Measurements from ENCODE around the gene CLDN25. TPM values are rescaled to one million over a fixed set of nuclear protein-coding genes. Genes with fewer than 3 reads are reported as not detected.
A peak's percentile ranks its signal among the peaks of the same experiment; 100 is the strongest.

CLDN25 gene
- total RNA-seq, 1 experiment from 2014 or later = not detected

DNA sequence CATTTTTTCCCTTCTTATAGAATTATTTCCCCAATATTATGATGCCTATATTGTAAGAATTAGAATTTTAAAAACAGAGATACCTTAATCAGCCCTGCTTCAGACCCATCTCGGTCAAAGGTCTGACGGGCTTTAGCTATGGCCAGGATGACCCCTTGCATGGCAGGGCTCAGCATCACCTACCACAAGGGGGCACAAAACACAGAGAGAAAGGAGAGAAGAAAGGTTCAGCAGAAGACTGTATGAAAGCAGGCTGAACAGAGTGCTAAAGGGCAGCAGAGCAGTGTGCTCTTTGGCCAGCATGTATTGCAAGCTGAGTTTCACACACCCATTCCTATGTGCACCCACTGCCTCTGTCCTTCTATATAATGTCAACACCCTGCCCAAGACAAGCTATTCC is 26.8 kb downstream of the CLDN25 start:
- H3K4me1 Mint-ChIP-seq = no peaks in the 10 kb centered on the region
- DNase-seq = peak; percentile 68

More for the DNA sequence above, 26.8 kb downstream of the CLDN25 start:
- Mint-ChIP-seq H3K9me3 (no peaks in the 10 kb centered on the region), H3K36me3 (ENCODE audit: insufficient read depth in 1 of 3, low read depth in 3 of 3) (peaks cover 44 to 95% (median 74%) of the 10 kb centered on the region in 3 experiments; a peak in 6 of 7 replicates), H3K27me3 (ENCODE audit: low read depth) (no peaks in the 10 kb centered on the region), H3K27ac (no peak overlapping the region), H3K4me3 (no peak overlapping the region; a peak in 1 of 5 replicates)
- H4K8ac ChIP-seq (replicated peaks; ENCODE audit: insufficient read length, low read depth, low read length) = no peak overlapping the region
- H3K23ac ChIP-seq (ENCODE audit: insufficient read length, low read depth, low read length) = no peak overlapping the region
- no peak overlapping the region for H3K9ac ChIP-seq (ENCODE audit: extremely low read depth, insufficient read length, low read length)
- no peak overlapping the region for H4K5ac ChIP-seq (ENCODE audit: insufficient read length, low read depth, low read length)
- H3K27ac ChIP-seq (ENCODE audit: insufficient read length, low read depth, low read length) = no peak overlapping the region
- H3K79me2 ChIP-seq (ENCODE audit: insufficient read depth, low read length) = no peaks in the 10 kb centered on the region
- no peak overlapping the region for H2AFZ ChIP-seq (ENCODE audit: low read length)
- H3K4ac ChIP-seq (ENCODE audit: low read depth, low read length) = no peak overlapping the region
- H3K18ac ChIP-seq (ENCODE audit: insufficient read length, low read depth, low read length) = no peak overlapping the region
- H2BK15ac ChIP-seq (ENCODE audit: low read depth, low read length) = no peak overlapping the region
- H3K4me1 ChIP-seq (ENCODE audit: insufficient read depth, low read length) = no peaks in the 10 kb centered on the region
- H4K20me1 ChIP-seq (ENCODE audit: control insufficient read depth, insufficient read depth, insufficient read length) = no peaks in the 10 kb centered on the region
- no peak overlapping the region for H3K56ac ChIP-seq (ENCODE audit: insufficient read length, low read depth, low read length)
- H2BK5ac ChIP-seq (ENCODE audit: insufficient read length, low read length) = no peak overlapping the region
- no peak overlapping the region for H2AK5ac ChIP-seq (ENCODE audit: insufficient read length, low read length)
- H3T11ph ChIP-seq (ENCODE audit: low read length) = no peak overlapping the region
- H2BK12ac ChIP-seq (ENCODE audit: insufficient read length, low read depth, low read length) = no peak overlapping the region
- no peaks in the 10 kb centered on the region for H3K79me1 ChIP-seq (ENCODE audit: insufficient read depth, low read depth, low read length, poor library complexity, severe bottlenecking)
- no CpG with 5 or more reads among the region's 2 CpGs for WGBS (ENCODE audit: extremely low coverage, insufficient read length, low lambda C conversion rate)
- H2BK20ac ChIP-seq (ENCODE audit: low read depth, low read length, poor library complexity, severe bottlenecking) = no peak overlapping the region
- no peaks in the 10 kb centered on the region for H3K27me3 ChIP-seq (ENCODE audit: insufficient read depth, low read length)
- H3K23me2 ChIP-seq (ENCODE audit: insufficient read length, low read depth, low read length, poor library complexity, severe bottlenecking) = no peaks in the 10 kb centered on the region
- H4K91ac ChIP-seq (ENCODE audit: insufficient read length, low read depth, low read length) = no peak overlapping the region
- TF ChIP-seq, protein P1, sequence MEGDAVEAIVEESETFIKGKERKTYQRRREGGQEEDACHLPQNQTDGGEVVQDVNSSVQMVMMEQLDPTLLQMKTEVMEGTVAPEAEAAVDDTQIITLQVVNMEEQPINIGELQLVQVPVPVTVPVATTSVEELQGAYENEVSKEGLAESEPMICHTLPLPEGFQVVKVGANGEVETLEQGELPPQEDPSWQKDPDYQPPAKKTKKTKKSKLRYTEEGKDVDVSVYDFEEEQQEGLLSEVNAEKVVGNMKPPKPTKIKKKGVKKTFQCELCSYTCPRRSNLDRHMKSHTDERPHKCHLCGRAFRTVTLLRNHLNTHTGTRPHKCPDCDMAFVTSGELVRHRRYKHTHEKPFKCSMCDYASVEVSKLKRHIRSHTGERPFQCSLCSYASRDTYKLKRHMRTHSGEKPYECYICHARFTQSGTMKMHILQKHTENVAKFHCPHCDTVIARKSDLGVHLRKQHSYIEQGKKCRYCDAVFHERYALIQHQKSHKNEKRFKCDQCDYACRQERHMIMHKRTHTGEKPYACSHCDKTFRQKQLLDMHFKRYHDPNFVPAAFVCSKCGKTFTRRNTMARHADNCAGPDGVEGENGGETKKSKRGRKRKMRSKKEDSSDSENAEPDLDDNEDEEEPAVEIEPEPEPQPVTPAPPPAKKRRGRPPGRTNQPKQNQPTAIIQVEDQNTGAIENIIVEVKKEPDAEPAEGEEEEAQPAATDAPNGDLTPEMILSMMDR (conservative IDR thresholded peaks at IDR 0.05) = peak; percentile 82
- no peak overlapping the region for H3K14ac ChIP-seq (ENCODE audit: insufficient read depth, low read length)
- H2BK120ac ChIP-seq (ENCODE audit: low read depth, low read length, poor library complexity, severe bottlenecking) = no peak overlapping the region
- no peak overlapping the region for H3K4me2 ChIP-seq (ENCODE audit: insufficient read depth, insufficient read length, low read length)
- H3K9me3 ChIP-seq (ENCODE audit: control insufficient read depth, low read depth, low read length) = no peaks in the 10 kb centered on the region
